ENCODE results near the gene BPTF.

- TF ChIP-seq POLR2A (IDR thresholded peaks at IDR 0.05) (no peak), CTCF (IDR thresholded peaks at IDR 0.05 in 4 of 5, conservative IDR thresholded peaks at IDR 0.05 in 1 of 5) (no peak)
Observed at GRCh38 chr17:68019336-68019674, 194.0 kb downstream of the BPTF start.
